Nephron (organoid): Measurements from ENCODE around the gene C6orf118.

Experiments
- H3K27ac Mint-ChIP-seq, 3 experiments: 2 replicates each; pipeline ENCODE4 v1.8.0; 2020; ENCODE audit warnings: mixed read lengths in 3 of 3, mild to moderate bottlenecking in 2 of 3, moderate library complexity in 1 of 3
- H3K27me3 Mint-ChIP-seq: 2 replicates; pipeline ENCODE4 v1.8.0; 2021; ENCODE audit warnings: low read depth, mild to moderate bottlenecking, moderate library complexity, mixed read lengths
- H3K36me3 Mint-ChIP-seq: 2 replicates; pipeline ENCODE4 v1.8.0; 2020; ENCODE audit warnings: low read depth, mixed read lengths
- H3K4me1 Mint-ChIP-seq: 2 replicates; pipeline ENCODE4 v1.8.0; 2020; ENCODE audit warnings: mixed read lengths
- H3K4me3 Mint-ChIP-seq, 3 experiments: 2 replicates each; pipeline ENCODE4 v1.8.0; 2020; ENCODE audit warnings: mild to moderate bottlenecking in 3 of 3, mixed read lengths in 3 of 3, moderate library complexity in 2 of 3
- H3K9me3 Mint-ChIP-seq: 2 replicates; pipeline ENCODE4 v1.8.0; 2020; ENCODE audit warnings: mixed read lengths
- CTCF ChIP-seq, 3 experiments: fragments of 200-600 bp; sonication (generic); IDR thresholded peaks; one replicate each; pipeline ENCODE4 v1.5.0; 2021; ENCODE audit warnings: antibody characterized with exemption in 3 of 3; ENCODE audit not compliant: unreplicated experiment in 3 of 3

The C6orf118 gene

GRCh38 chr6:165308926-165309731 is at the start of gene C6orf118:
C6orf118 (minus strand) TSS chr6:165309605; CDS start chr6:165309586, 19 bp downstream.
- Mint-ChIP-seq H3K27ac (peak within 1 kb of the TSS; percentile 15 to 86 (median 42)), H3K27me3 (peaks cover 27% of the 10 kb centered on the region)

GRCh38 chr6:165345700-165346099 is 36.3 kb upstream of the C6orf118 start:
- H3K4me3 Mint-ChIP-seq = no peak overlapping the region

More at GRCh38 chr6:165308926-165309731, at the start of gene C6orf118:
- no peak for TF ChIP-seq CTCF (IDR thresholded peaks at IDR 0.05; ENCODE audit: unreplicated experiment in 3 of 3)
- Mint-ChIP-seq H3K9me3 (no peaks in the 10 kb centered on the region), H3K4me3 (peak within 1 kb of the TSS; percentile 85 to 86 (median 86)), H3K36me3 (no peaks in the 10 kb centered on the region), H3K4me1 (peaks cover 5% of the 10 kb centered on the region)

GRCh38 chr6:165340532-165340931 is 31.1 kb upstream of the C6orf118 start:
- Mint-ChIP-seq H3K4me1 (no peaks in the 10 kb centered on the region), H3K27ac (no peak overlapping the region), H3K36me3 (peaks cover 46% of the 10 kb centered on the region), H3K9me3 (peaks cover 3% of the 10 kb centered on the region), H3K27me3 (no peaks in the 10 kb centered on the region), H3K4me3 (no peak overlapping the region)
- TF ChIP-seq CTCF (IDR thresholded peaks at IDR 0.05; ENCODE audit: unreplicated experiment in 3 of 3) = no peak

More at GRCh38 chr6:165345700-165346099, 36.3 kb upstream of the C6orf118 start:
- Mint-ChIP-seq H3K36me3 (peaks cover 57% of the 10 kb centered on the region), H3K9me3 (peaks cover 14% of the 10 kb centered on the region), H3K27ac (no peak overlapping the region), H3K27me3 (no peaks in the 10 kb centered on the region), H3K4me1 (no peaks in the 10 kb centered on the region)
- no peak for TF ChIP-seq CTCF (IDR thresholded peaks at IDR 0.05; ENCODE audit: unreplicated experiment in 3 of 3)

- no peak for TF ChIP-seq CTCF (IDR thresholded peaks at IDR 0.05; ENCODE audit: unreplicated experiment in 3 of 3)
- Mint-ChIP-seq H3K9me3 (peaks cover 25% of the 10 kb centered on the region), H3K36me3 (peaks cover 20% of the 10 kb centered on the region), H3K27me3 (no peaks in the 10 kb centered on the region), H3K4me3 (no peak overlapping the region), H3K27ac (no peak overlapping the region), H3K4me1 (no peaks in the 10 kb centered on the region)
Measured at GRCh38 chr6:165325609-165326008, 16.2 kb upstream of the C6orf118 start.

GRCh38 chr6:165321555-165322145 is 12.2 kb upstream of the C6orf118 start:
- Mint-ChIP-seq H3K27me3 (peaks cover 3% of the 10 kb centered on the region), H3K4me1 (no peaks in the 10 kb centered on the region), H3K27ac (no peak overlapping the region), H3K4me3 (no peak overlapping the region), H3K9me3 (peaks cover 37% of the 10 kb centered on the region), H3K36me3 (peaks cover 17% of the 10 kb centered on the region)
- no peak for TF ChIP-seq CTCF (IDR thresholded peaks at IDR 0.05; ENCODE audit: unreplicated experiment in 3 of 3)
